ENCODE measurements around the gene TOMM40.

- no peak for TF ChIP-seq CTCF (IDR thresholded peaks at IDR 0.05)
- no peak for TF ChIP-seq POLR2A (IDR thresholded peaks at IDR 0.05)
Observed at GRCh38 chr19:44889830-44890365, 1.2 kb upstream of the TOMM40 start.
